ENCODE measurements around the gene PLA2G4B.

- no peak for TF ChIP-seq POLR2AphosphoS5 (IDR thresholded peaks at IDR 0.05; ENCODE audit: low read depth, low read length)
- TF ChIP-seq CTCF (IDR thresholded peaks at IDR 0.05; ENCODE audit: control extremely low read depth in 1 of 3, insufficient read depth in 1 of 3, low read depth in 1 of 3, low read length in 3 of 3) = no peak
- no peak for TF ChIP-seq CHD1 (IDR thresholded peaks at IDR 0.05; ENCODE audit: low read depth, low read length)
- TF ChIP-seq SRF (IDR thresholded peaks at IDR 0.05; ENCODE audit: low read depth, low read length) = no peak
- TF ChIP-seq MAFK (IDR thresholded peaks at IDR 0.05; ENCODE audit: low read depth, low read length) = no peak
- no peak for TF ChIP-seq SP4 (IDR thresholded peaks at IDR 0.05; ENCODE audit: low read length)
- no peak for TF ChIP-seq KDM5A (IDR thresholded peaks at IDR 0.05; ENCODE audit: low read length)
- no peak for TF ChIP-seq EZH2 (IDR thresholded peaks at IDR 0.05; ENCODE audit: low read depth, low read length, severe bottlenecking)
- no peak for TF ChIP-seq POLR2A (IDR thresholded peaks at IDR 0.05; ENCODE audit: control extremely low read depth in 1 of 2, low read depth in 2 of 2, low read length in 2 of 2)
- TF ChIP-seq RAD21 (IDR thresholded peaks at IDR 0.05 in 1 of 2, conservative IDR thresholded peaks at IDR 0.05 in 1 of 2; ENCODE audit: low read depth in 2 of 2, low read length in 2 of 2) = no peak
- TF ChIP-seq YY1 (IDR thresholded peaks at IDR 0.05; ENCODE audit: low read depth, low read length) = no peak
- TF ChIP-seq MAX (IDR thresholded peaks at IDR 0.05) = no peak
- no peak for TF ChIP-seq USF2 (IDR thresholded peaks at IDR 0.05; ENCODE audit: low read length)
- no peak for TF ChIP-seq ATF2 (IDR thresholded peaks at IDR 0.05; ENCODE audit: low read length)
These were observed 42.9 kb downstream of the PLA2G4B start for GRCh38 chr15:41881550-41881919.
